ENCODE data around the gene PHOX2A.

The PHOX2A gene

GRCh38 chr11:72232260-72233055, 11.5 kb downstream of the PHOX2A start:
- H3K36me3 ChIP-seq (ENCODE audit: insufficient read depth, low read depth, low read length): peaks cover 97% of the 10 kb centered on the region
- H3K27ac ChIP-seq (ENCODE audit: low read length): no peak overlapping the region
- H3K4me1 ChIP-seq (ENCODE audit: insufficient read depth, low read length): no peaks in the 10 kb centered on the region; the same call in 1 of the 2 replicates
- H3K4me3 ChIP-seq (ENCODE audit: low read length): no peak overlapping the region
- H3K27me3 ChIP-seq (ENCODE audit: insufficient read depth, low read length): no peaks in the 10 kb centered on the region
- H3K9ac ChIP-seq (ENCODE audit: low read depth, low read length): no peak overlapping the region
- no peaks in the 10 kb centered on the region for H3K9me3 ChIP-seq (ENCODE audit: insufficient read depth, low read depth, low read length)

GRCh38 chr11:72231396-72232259, 12.3 kb downstream of the PHOX2A start:
- Histone ChIP-seq H3K4me3 (ENCODE audit: low read length) (no peak overlapping the region), H3K27me3 (ENCODE audit: insufficient read depth, low read length) (no peaks in the 10 kb centered on the region), H3K9ac (ENCODE audit: low read depth, low read length) (no peak overlapping the region), H3K27ac (ENCODE audit: low read length) (no peak overlapping the region), H3K4me1 (ENCODE audit: insufficient read depth, low read length) (no peaks in the 10 kb centered on the region), H3K9me3 (ENCODE audit: insufficient read depth, low read depth, low read length) (no peaks in the 10 kb centered on the region), H3K36me3 (ENCODE audit: insufficient read depth, low read depth, low read length) (peaks cover 97% of the 10 kb centered on the region)

GRCh38 chr11:72230764-72231365, 13.1 kb downstream of the PHOX2A start:
- H3K27me3 ChIP-seq (ENCODE audit: insufficient read depth, low read length): no peaks in the 10 kb centered on the region; the same call in 1 of the 2 replicates
- H3K36me3 ChIP-seq (ENCODE audit: insufficient read depth, low read depth, low read length): peaks cover 93% of the 10 kb centered on the region
- no peaks in the 10 kb centered on the region for H3K9me3 ChIP-seq (ENCODE audit: insufficient read depth, low read depth, low read length)
- no peak overlapping the region for H3K27ac ChIP-seq (ENCODE audit: low read length)
- no peak overlapping the region for H3K4me3 ChIP-seq (ENCODE audit: low read length)
- no peak overlapping the region for H3K9ac ChIP-seq (ENCODE audit: low read depth, low read length)
- H3K4me1 ChIP-seq (ENCODE audit: insufficient read depth, low read length): peaks cover 1% of the 10 kb centered on the region; the same call in 1 of the 2 replicates

GRCh38 chr11:72229925-72230763, 13.8 kb downstream of the PHOX2A start:
- Histone ChIP-seq H3K9me3 (ENCODE audit: insufficient read depth, low read depth, low read length) (no peaks in the 10 kb centered on the region), H3K4me1 (ENCODE audit: insufficient read depth, low read length) (peaks cover 5% of the 10 kb centered on the region; the same call in 1 of the 2 replicates), H3K36me3 (ENCODE audit: insufficient read depth, low read depth, low read length) (peaks cover 87% of the 10 kb centered on the region), H3K4me3 (ENCODE audit: low read length) (no peak overlapping the region), H3K27me3 (ENCODE audit: insufficient read depth, low read length) (no peaks in the 10 kb centered on the region; the same call in 1 of the 2 replicates), H3K9ac (ENCODE audit: low read depth, low read length) (no peak overlapping the region), H3K27ac (ENCODE audit: low read length) (no peak overlapping the region)

GRCh38 chr11:72229336-72229924, 14.5 kb downstream of the PHOX2A start:
- Histone ChIP-seq H3K36me3 (ENCODE audit: insufficient read depth, low read depth, low read length) (peaks cover 80% of the 10 kb centered on the region), H3K27me3 (ENCODE audit: insufficient read depth, low read length) (no peaks in the 10 kb centered on the region; the same call in 1 of the 2 replicates), H3K9ac (ENCODE audit: low read depth, low read length) (no peak overlapping the region), H3K4me3 (ENCODE audit: low read length) (no peak overlapping the region), H3K9me3 (ENCODE audit: insufficient read depth, low read depth, low read length) (no peaks in the 10 kb centered on the region), H3K4me1 (ENCODE audit: insufficient read depth, low read length) (peaks cover 5% of the 10 kb centered on the region; the same call in 1 of the 2 replicates), H3K27ac (ENCODE audit: low read length) (no peak overlapping the region)

GRCh38 chr11:72228844-72229231, 15.1 kb downstream of the PHOX2A start:
- Histone ChIP-seq H3K9me3 (ENCODE audit: insufficient read depth, low read depth, low read length) (no peaks in the 10 kb centered on the region), H3K4me1 (ENCODE audit: insufficient read depth, low read length) (peaks cover 5% of the 10 kb centered on the region; the same call in 1 of the 2 replicates), H3K27ac (ENCODE audit: low read length) (no peak overlapping the region), H3K9ac (ENCODE audit: low read depth, low read length) (no peak overlapping the region), H3K27me3 (ENCODE audit: insufficient read depth, low read length) (no peaks in the 10 kb centered on the region; the same call in 1 of the 2 replicates), H3K4me3 (ENCODE audit: low read length) (no peak overlapping the region), H3K36me3 (ENCODE audit: insufficient read depth, low read depth, low read length) (peaks cover 74% of the 10 kb centered on the region)

GRCh38 chr11:72228229-72228843, 15.6 kb downstream of the PHOX2A start:
- Histone ChIP-seq H3K4me3 (ENCODE audit: low read length) (no peak overlapping the region), H3K36me3 (ENCODE audit: insufficient read depth, low read depth, low read length) (peaks cover 69% of the 10 kb centered on the region), H3K4me1 (ENCODE audit: insufficient read depth, low read length) (peaks cover 5% of the 10 kb centered on the region; the same call in 1 of the 2 replicates), H3K9me3 (ENCODE audit: insufficient read depth, low read depth, low read length) (no peaks in the 10 kb centered on the region), H3K27ac (ENCODE audit: low read length) (no peak overlapping the region), H3K9ac (ENCODE audit: low read depth, low read length) (no peak overlapping the region), H3K27me3 (ENCODE audit: insufficient read depth, low read length) (no peaks in the 10 kb centered on the region; the same call in 1 of the 2 replicates)

- Histone ChIP-seq H3K27ac (ENCODE audit: low read length) (no peak overlapping the region), H3K9ac (ENCODE audit: low read depth, low read length) (no peak overlapping the region), H3K4me1 (ENCODE audit: insufficient read depth, low read length) (peaks cover 9% of the 10 kb centered on the region), H3K9me3 (ENCODE audit: insufficient read depth, low read depth, low read length) (no peaks in the 10 kb centered on the region), H3K36me3 (ENCODE audit: insufficient read depth, low read depth, low read length) (peaks cover 61% of the 10 kb centered on the region), H3K27me3 (ENCODE audit: insufficient read depth, low read length) (no peaks in the 10 kb centered on the region; the same call in 1 of the 2 replicates), H3K4me3 (ENCODE audit: low read length) (no peak overlapping the region)
Observed at GRCh38 chr11:72227316-72228228, 16.4 kb downstream of the PHOX2A start.

- Histone ChIP-seq H3K27me3 (ENCODE audit: insufficient read depth, low read length) (no peaks in the 10 kb centered on the region; the same call in 1 of the 2 replicates), H3K36me3 (ENCODE audit: insufficient read depth, low read depth, low read length) (peaks cover 52% of the 10 kb centered on the region), H3K9me3 (ENCODE audit: insufficient read depth, low read depth, low read length) (no peaks in the 10 kb centered on the region), H3K4me1 (ENCODE audit: insufficient read depth, low read length) (peaks cover 15% of the 10 kb centered on the region), H3K27ac (ENCODE audit: low read length) (no peak overlapping the region), H3K9ac (ENCODE audit: low read depth, low read length) (no peak overlapping the region), H3K4me3 (ENCODE audit: low read length) (no peak overlapping the region)
Observed at GRCh38 chr11:72226701-72227100, 17.3 kb downstream of the PHOX2A start.
